T-helper 2 cell treated with Interferon-gamma antibody and Interleukin-4, amounts not matched to agents 5 μg/mL and 100 μg/mL, for 36 hours (primary cell): ENCODE measurements around the gene TCF7.

Source experiments
- DNase-seq: peaks from one replicate; pipeline ENCODE4 v3.0.0; 2021; ENCODE audit warnings: low spot score
- H3K27ac Mint-ChIP-seq: one replicate; pipeline ENCODE4 v1.8.0; 2021; ENCODE audit warnings: mild to moderate bottlenecking, mixed read lengths
- H3K27me3 Mint-ChIP-seq: one replicate; pipeline ENCODE4 v1.8.0; 2021; ENCODE audit warnings: low read depth, mixed read lengths
- H3K36me3 Mint-ChIP-seq: one replicate; pipeline ENCODE4 v1.8.0; 2021; ENCODE audit warnings: low read depth, mixed read lengths
- H3K4me1 Mint-ChIP-seq: one replicate; pipeline ENCODE4 v1.8.0; 2021; ENCODE audit warnings: low read depth, mixed read lengths
- H3K4me3 Mint-ChIP-seq: one replicate; pipeline ENCODE4 v1.8.0; 2022; ENCODE audit warnings: mild to moderate bottlenecking, moderate library complexity, mixed read lengths
- H3K9me3 Mint-ChIP-seq: one replicate; pipeline ENCODE4 v1.8.0; 2021; ENCODE audit warnings: mixed read lengths

TCF7 gene

GRCh38 chr5:134113902-134114875 is at the start of gene TCF7:
TCF7 (plus strand) TSS chr5:134114681; CDS start chr5:134114907, 226 bp downstream.
- Mint-ChIP-seq H3K9me3 (no peaks in the 10 kb centered on the region), H3K27me3 (peaks cover 68% of the 10 kb centered on the region), H3K4me1 (peaks cover 37% of the 10 kb centered on the region), H3K27ac (peak within 1 kb of the TSS; percentile 73), H3K36me3 (peaks cover 8% of the 10 kb centered on the region), H3K4me3 (peak within 1 kb of the TSS; percentile 84)
- DNase-seq, result peak; percentile 52

- Mint-ChIP-seq H3K36me3 (no peaks in the 10 kb centered on the region), H3K27ac (no peak overlapping the region), H3K9me3 (no peaks in the 10 kb centered on the region), H3K27me3 (peaks cover 65% of the 10 kb centered on the region), H3K4me3 (no peak overlapping the region), H3K4me1 (peaks cover 17% of the 10 kb centered on the region)
- DNase-seq, result no peak
Measured at GRCh38 chr5:134069553-134069952, 44.9 kb upstream of the TCF7 start.

GRCh38 chr5:134070725-134071613 is 43.5 kb upstream of the TCF7 start:
- H3K4me1 Mint-ChIP-seq, result peaks cover 17% of the 10 kb centered on the region
- no peak overlapping the region for H3K27ac Mint-ChIP-seq
- DNase-seq, result no peak
- H3K27me3 Mint-ChIP-seq, result peaks cover 61% of the 10 kb centered on the region
- peak overlapping the region; percentile 60 for H3K4me3 Mint-ChIP-seq
- H3K36me3 Mint-ChIP-seq, result no peaks in the 10 kb centered on the region
- H3K9me3 Mint-ChIP-seq, result no peaks in the 10 kb centered on the region

- Mint-ChIP-seq H3K4me3 (peak overlapping the region; percentile 60), H3K9me3 (no peaks in the 10 kb centered on the region), H3K27ac (no peak overlapping the region), H3K36me3 (no peaks in the 10 kb centered on the region), H3K27me3 (peaks cover 54% of the 10 kb centered on the region), H3K4me1 (peaks cover 17% of the 10 kb centered on the region)
- DNase-seq, result peak; percentile 40
Measured at GRCh38 chr5:134071614-134072207, 42.8 kb upstream of the TCF7 start.

GRCh38 chr5:134072471-134073210 is 41.8 kb upstream of the TCF7 start:
- H3K4me1 Mint-ChIP-seq, result peaks cover 19% of the 10 kb centered on the region
- H3K27me3 Mint-ChIP-seq, result peaks cover 53% of the 10 kb centered on the region
- no peaks in the 10 kb centered on the region for H3K9me3 Mint-ChIP-seq
- no peak overlapping the region for H3K4me3 Mint-ChIP-seq
- DNase-seq, result no peak
- H3K36me3 Mint-ChIP-seq, result no peaks in the 10 kb centered on the region
- H3K27ac Mint-ChIP-seq, result no peak overlapping the region

GRCh38 chr5:134073404-134073803 is 41.1 kb upstream of the TCF7 start:
- Mint-ChIP-seq H3K36me3 (peaks cover 1% of the 10 kb centered on the region), H3K27ac (no peak overlapping the region), H3K4me1 (peaks cover 18% of the 10 kb centered on the region), H3K27me3 (peaks cover 48% of the 10 kb centered on the region), H3K4me3 (no peak overlapping the region), H3K9me3 (no peaks in the 10 kb centered on the region)
- DNase-seq, result no peak

- Mint-ChIP-seq H3K4me3 (no peak overlapping the region), H3K36me3 (peaks cover 1% of the 10 kb centered on the region), H3K27me3 (peaks cover 32% of the 10 kb centered on the region), H3K9me3 (no peaks in the 10 kb centered on the region), H3K4me1 (peaks cover 18% of the 10 kb centered on the region), H3K27ac (no peak overlapping the region)
- DNase-seq, result no peak
Measured at GRCh38 chr5:134075102-134075501, 39.4 kb upstream of the TCF7 start.

- DNase-seq, result no peak
- Mint-ChIP-seq H3K27me3 (peaks cover 14% of the 10 kb centered on the region), H3K36me3 (peaks cover 1% of the 10 kb centered on the region), H3K4me1 (peaks cover 15% of the 10 kb centered on the region), H3K9me3 (no peaks in the 10 kb centered on the region), H3K27ac (no peak overlapping the region), H3K4me3 (no peak overlapping the region)
Measured at GRCh38 chr5:134077926-134078580, 36.4 kb upstream of the TCF7 start.

GRCh38 chr5:134079748-134080581 is 34.5 kb upstream of the TCF7 start:
- Mint-ChIP-seq H3K4me3 (no peak overlapping the region), H3K4me1 (peaks cover 15% of the 10 kb centered on the region), H3K27me3 (peaks cover 20% of the 10 kb centered on the region), H3K27ac (no peak overlapping the region), H3K9me3 (no peaks in the 10 kb centered on the region), H3K36me3 (peaks cover 1% of the 10 kb centered on the region)
- peak; percentile 54 for DNase-seq

- no peak overlapping the region for H3K4me3 Mint-ChIP-seq
- peaks cover 27% of the 10 kb centered on the region for H3K4me1 Mint-ChIP-seq
- no peak for DNase-seq
- H3K36me3 Mint-ChIP-seq, result peaks cover 1% of the 10 kb centered on the region
- no peaks in the 10 kb centered on the region for H3K9me3 Mint-ChIP-seq
- no peak overlapping the region for H3K27ac Mint-ChIP-seq
- peaks cover 29% of the 10 kb centered on the region for H3K27me3 Mint-ChIP-seq
Measured at GRCh38 chr5:134082264-134082992, 32.1 kb upstream of the TCF7 start.

- Mint-ChIP-seq H3K4me1 (peaks cover 27% of the 10 kb centered on the region), H3K4me3 (no peak overlapping the region), H3K27ac (no peak overlapping the region), H3K27me3 (peaks cover 28% of the 10 kb centered on the region), H3K36me3 (no peaks in the 10 kb centered on the region), H3K9me3 (no peaks in the 10 kb centered on the region)
- no peak for DNase-seq
Measured at GRCh38 chr5:134083517-134083916, 31.0 kb upstream of the TCF7 start.
